ENCODE results near the gene ADGRG3.

DNA sequence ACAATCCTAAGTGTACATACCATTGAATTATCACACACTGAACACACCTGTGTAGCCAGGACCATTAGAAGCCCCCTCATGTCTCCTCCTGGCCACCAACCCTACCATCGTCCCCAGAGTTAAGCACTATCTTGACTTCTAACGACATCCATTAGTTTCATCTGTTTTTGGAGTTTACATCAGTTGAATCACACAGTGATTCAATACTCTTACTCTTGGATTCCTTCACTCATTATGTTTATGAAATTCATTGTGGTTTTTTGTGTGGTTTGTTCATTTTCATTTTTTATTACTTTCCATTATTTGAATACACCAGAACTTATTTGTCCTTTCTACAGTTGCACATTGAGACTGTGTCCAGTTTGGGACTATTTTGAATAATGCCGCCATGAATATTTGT, 40.1 kb downstream of the ADGRG3 start:
- TF ChIP-seq, protein P1, sequence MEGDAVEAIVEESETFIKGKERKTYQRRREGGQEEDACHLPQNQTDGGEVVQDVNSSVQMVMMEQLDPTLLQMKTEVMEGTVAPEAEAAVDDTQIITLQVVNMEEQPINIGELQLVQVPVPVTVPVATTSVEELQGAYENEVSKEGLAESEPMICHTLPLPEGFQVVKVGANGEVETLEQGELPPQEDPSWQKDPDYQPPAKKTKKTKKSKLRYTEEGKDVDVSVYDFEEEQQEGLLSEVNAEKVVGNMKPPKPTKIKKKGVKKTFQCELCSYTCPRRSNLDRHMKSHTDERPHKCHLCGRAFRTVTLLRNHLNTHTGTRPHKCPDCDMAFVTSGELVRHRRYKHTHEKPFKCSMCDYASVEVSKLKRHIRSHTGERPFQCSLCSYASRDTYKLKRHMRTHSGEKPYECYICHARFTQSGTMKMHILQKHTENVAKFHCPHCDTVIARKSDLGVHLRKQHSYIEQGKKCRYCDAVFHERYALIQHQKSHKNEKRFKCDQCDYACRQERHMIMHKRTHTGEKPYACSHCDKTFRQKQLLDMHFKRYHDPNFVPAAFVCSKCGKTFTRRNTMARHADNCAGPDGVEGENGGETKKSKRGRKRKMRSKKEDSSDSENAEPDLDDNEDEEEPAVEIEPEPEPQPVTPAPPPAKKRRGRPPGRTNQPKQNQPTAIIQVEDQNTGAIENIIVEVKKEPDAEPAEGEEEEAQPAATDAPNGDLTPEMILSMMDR (IDR thresholded peaks at IDR 0.05) = no peak
- no peak for TF ChIP-seq EZH2 (IDR thresholded peaks at IDR 0.05; ENCODE audit: borderline replicate concordance, insufficient read depth, low read depth, low read length, poor library complexity, severe bottlenecking)
